GM12878 (cell line): ENCODE results near the gene OXER1. TPM values are rescaled to one million over a fixed set of nuclear protein-coding genes. Genes with fewer than 3 reads are reported as not detected.

Experiments used
- BCL3 ChIP-seq: IDR thresholded peaks from 2 replicates; pipeline ENCODE4 v1.6.1; 2011; ENCODE audit warnings: borderline replicate concordance, low read depth, mild to moderate bottlenecking, moderate library complexity, low read length; ENCODE audit not compliant: insufficient read depth, poor library complexity, severe bottlenecking
- BCLAF1 ChIP-seq: fragments of 450-650 bp; IDR thresholded peaks from 2 replicates; pipeline ENCODE4 v1.6.1; 2017; ENCODE audit warnings: antibody characterized with exemption, mild to moderate bottlenecking, moderate library complexity
- CBX5 ChIP-seq: sonication (generic); IDR thresholded peaks from 2 replicates; pipeline ENCODE4 v1.6.1; 2016; ENCODE audit warnings: low read depth, moderate library complexity, mild to moderate bottlenecking, inconsistent platforms
- CTCF ChIP-seq, 3 experiments: IDR thresholded peaks in 2 of 3; conservative IDR thresholded peaks in 1 of 3; 2 replicates each; pipeline ENCODE4 v1.5.1; 2011; ENCODE audit warnings: low read depth in 3 of 3, low read length in 3 of 3, mild to moderate bottlenecking in 3 of 3, control low read depth in 2 of 3, moderate library complexity in 2 of 3, inconsistent platforms in 1 of 3, mixed read lengths in 1 of 3; ENCODE audit not compliant: control insufficient read depth in 2 of 3, insufficient read depth in 1 of 3; ENCODE audit errors: extremely low read depth in 1 of 3
- E2F4 ChIP-seq: IDR thresholded peaks from 2 replicates; pipeline ENCODE4 v1.6.1; 2012; ENCODE audit warnings: low read depth, low read length, improper control_type of control experiment
- HCFC1 ChIP-seq: fragments of 150-350 bp; IDR thresholded peaks from 2 replicates; pipeline ENCODE4 v1.6.1; 2014; ENCODE audit warnings: low read length
- KAT2A ChIP-seq: conservative IDR thresholded peaks from 2 replicates; pipeline ENCODE4 v1.6.1; 2011; ENCODE audit warnings: low read depth, low read length; ENCODE audit not compliant: control insufficient read depth
- MTA3 ChIP-seq: IDR thresholded peaks from 2 replicates; pipeline ENCODE4 v1.6.1; 2012; ENCODE audit warnings: low read length, inconsistent platforms, borderline replicate concordance
- MXI1 ChIP-seq: fragments of 150-350 bp; IDR thresholded peaks from 2 replicates; pipeline ENCODE4 v1.6.1; 2011; ENCODE audit warnings: low read depth, mild to moderate bottlenecking, inconsistent platforms, low read length, improper control_type of control experiment
- NBN ChIP-seq: fragments of 450-650 bp; IDR thresholded peaks from 2 replicates; pipeline ENCODE4 v1.6.1; 2016
- PKNOX1 ChIP-seq: fragments of 450-650 bp; IDR thresholded peaks from 2 replicates; pipeline ENCODE4 v1.6.1; 2016; ENCODE audit warnings: mild to moderate bottlenecking
- RB1 ChIP-seq: fragments of 450-650 bp; formaldehyde crosslinking; IDR thresholded peaks from 2 replicates; pipeline ENCODE4 v1.6.1; 2017; ENCODE audit warnings: mild to moderate bottlenecking, borderline replicate concordance
- RUNX3 ChIP-seq: IDR thresholded peaks from 2 replicates; pipeline ENCODE4 v1.6.1; 2012; ENCODE audit warnings: low read length, inconsistent platforms
- SIX5 ChIP-seq: IDR thresholded peaks from 2 replicates; pipeline ENCODE4 v1.6.1; 2011; ENCODE audit warnings: mild to moderate bottlenecking, low read depth, low read length, moderate library complexity; ENCODE audit not compliant: severe bottlenecking
- SMAD5 ChIP-seq: IDR thresholded peaks from 2 replicates; pipeline ENCODE4 v1.6.1; 2016; ENCODE audit warnings: antibody characterized with exemption, low read depth
- TBL1XR1 ChIP-seq: IDR thresholded peaks from 2 replicates; pipeline ENCODE4 v1.6.1; 2012; ENCODE audit warnings: low read depth, low read length, improper control_type of control experiment
- ZNF217 ChIP-seq: fragments of 450-650 bp; IDR thresholded peaks from 2 replicates; pipeline ENCODE4 v1.6.1; 2017; ENCODE audit warnings: antibody characterized with exemption, mild to moderate bottlenecking
- polyA plus RNA-seq, 11 experiments: library from polyadenylated mRNA; depleted of rRNA in 4 of 11; unstranded in 6 of 11; stranded (reverse) in 5 of 11; fragments of >200 nt; fragmentation: Nextera tagmentation in 4 of 11; fragmentation: Illumina TruSeq in 1 of 11; extraction: Ambion mirVana in 4 of 11; extraction: Trizol in 1 of 11; gene quantifications; 1 replicate in 1 of 11; 2 replicates in 10 of 11; pipeline versions ENCODE4 v1.2.1 to v1.2.3, GENCODE V29; 2011 to 2016; ENCODE audit warnings: inconsistent platforms in 2 of 11, missing spikeins in 2 of 11, low read depth in 1 of 11
- total RNA-seq, 4 experiments: library from RNA; depleted of rRNA in 3 of 4; stranded (reverse); fragments of >200 nt in 3 of 4; fragmentation: Illumina TruSeq in 1 of 4; extraction: Trizol in 1 of 4; gene quantifications; 2 replicates each; pipeline versions ENCODE4 v1.2.1 to v1.2.3, GENCODE V29; 2013 to 2021
- TF ChIP-seq, protein P1 (sequence below): fragments of 450-650 bp; conservative IDR thresholded peaks from 2 replicates; pipeline ENCODE4 v1.6.1; 2017; ENCODE audit warnings: mild to moderate bottlenecking, moderate library complexity

Gene OXER1
- total and polyA plus RNA-seq, 10 of the 15 experiments (the other 5 are each of a cell fraction or from before 2014, with no cell fraction given): 0.11 to 8.6 (median 3.3) TPM

- no peak for TF ChIP-seq CTCF (IDR thresholded peaks at IDR 0.05 in 2 of 3, conservative IDR thresholded peaks at IDR 0.05 in 1 of 3; ENCODE audit: control insufficient read depth in 2 of 3, extremely low read depth in 1 of 3, insufficient read depth in 1 of 3, low read depth in 3 of 3, low read length in 3 of 3)
- TF ChIP-seq SMAD5: no peak
- TF ChIP-seq BCL3: peak; percentile 40
- TF ChIP-seq PKNOX1: peak; percentile 32; the same call in 1 of the 2 replicates
- no peak for TF ChIP-seq E2F4
- TF ChIP-seq ZNF217: no peak
- peak; percentile 63 for TF ChIP-seq MTA3
- TF ChIP-seq CBX5: no peak
- TF ChIP-seq RUNX3: peak; percentile 53; the same call in 1 of the 2 replicates
- TF ChIP-seq, protein P1, sequence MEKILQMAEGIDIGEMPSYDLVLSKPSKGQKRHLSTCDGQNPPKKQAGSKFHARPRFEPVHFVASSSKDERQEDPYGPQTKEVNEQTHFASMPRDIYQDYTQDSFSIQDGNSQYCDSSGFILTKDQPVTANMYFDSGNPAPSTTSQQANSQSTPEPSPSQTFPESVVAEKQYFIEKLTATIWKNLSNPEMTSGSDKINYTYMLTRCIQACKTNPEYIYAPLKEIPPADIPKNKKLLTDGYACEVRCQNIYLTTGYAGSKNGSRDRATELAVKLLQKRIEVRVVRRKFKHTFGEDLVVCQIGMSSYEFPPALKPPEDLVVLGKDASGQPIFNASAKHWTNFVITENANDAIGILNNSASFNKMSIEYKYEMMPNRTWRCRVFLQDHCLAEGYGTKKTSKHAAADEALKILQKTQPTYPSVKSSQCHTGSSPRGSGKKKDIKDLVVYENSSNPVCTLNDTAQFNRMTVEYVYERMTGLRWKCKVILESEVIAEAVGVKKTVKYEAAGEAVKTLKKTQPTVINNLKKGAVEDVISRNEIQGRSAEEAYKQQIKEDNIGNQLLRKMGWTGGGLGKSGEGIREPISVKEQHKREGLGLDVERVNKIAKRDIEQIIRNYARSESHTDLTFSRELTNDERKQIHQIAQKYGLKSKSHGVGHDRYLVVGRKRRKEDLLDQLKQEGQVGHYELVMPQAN: no peak
- TF ChIP-seq RB1: no peak
- TF ChIP-seq BCLAF1: no peak
- no peak for TF ChIP-seq HCFC1
- TF ChIP-seq TBL1XR1: no peak
- no peak for TF ChIP-seq SIX5
- TF ChIP-seq KAT2A: no peak
- peak; percentile 96 for TF ChIP-seq MXI1
- peak; percentile 81; the same call in 1 of the 2 replicates for TF ChIP-seq NBN
Measured at GRCh38 chr2:42722320-42723190, 41.4 kb downstream of the OXER1 start (continued).
